Medulla oblongata (tissue), 1 donor: ENCODE data around the gene ATP9B.
"Not testable (repeated sequence)": the region's sequence is repeated elsewhere in the genome, so short reads cannot be mapped to it uniquely, and the experiment has no call there.

Experiments used
- DNase-seq: peaks from one replicate; pipeline ENCODE4 v3.0.0-alpha.2; 2015; ENCODE audit errors: extremely low spot score

Gene ATP9B

DNA sequence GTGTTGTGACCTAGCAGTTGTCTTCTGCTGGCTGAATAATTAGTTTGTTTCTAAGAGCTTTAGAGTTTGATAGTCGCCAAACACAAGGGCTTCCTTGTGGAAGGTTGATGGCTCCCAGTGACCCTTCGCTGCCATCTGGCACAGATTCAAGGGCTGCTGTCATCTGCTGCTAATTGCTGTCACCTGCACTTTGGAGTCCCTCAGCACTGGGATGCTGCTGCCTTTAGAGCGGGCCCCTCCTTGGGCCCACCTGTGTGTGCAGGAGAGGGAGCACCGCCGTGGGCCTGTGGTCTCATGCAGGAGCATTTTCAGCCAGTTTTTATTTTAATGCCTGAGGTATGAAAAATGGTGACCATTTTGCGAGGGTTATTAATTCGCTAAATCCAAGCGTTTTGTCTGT lies 172.6 kb downstream of the ATP9B start:
- no peak for DNase-seq

DNA sequence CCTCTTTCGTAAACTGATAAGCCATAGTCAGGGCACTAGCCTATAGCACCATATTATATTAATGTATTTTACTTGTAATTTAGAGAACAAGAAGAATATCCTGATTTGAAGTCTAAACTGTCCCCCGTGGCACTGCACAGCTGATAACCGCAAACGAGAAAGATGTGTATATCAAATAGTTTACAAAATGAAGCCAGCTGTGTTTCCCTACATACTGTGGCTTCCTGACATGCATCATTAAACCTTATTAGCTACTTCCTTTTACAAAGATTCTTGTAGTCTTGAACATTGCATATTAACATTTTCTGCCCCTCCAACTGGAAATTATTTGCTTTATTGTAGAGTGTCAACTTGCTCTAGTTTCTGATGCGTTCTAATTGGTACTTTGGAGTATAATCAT lies 173.1 kb downstream of the ATP9B start:
- DNase-seq: no peak

DNA sequence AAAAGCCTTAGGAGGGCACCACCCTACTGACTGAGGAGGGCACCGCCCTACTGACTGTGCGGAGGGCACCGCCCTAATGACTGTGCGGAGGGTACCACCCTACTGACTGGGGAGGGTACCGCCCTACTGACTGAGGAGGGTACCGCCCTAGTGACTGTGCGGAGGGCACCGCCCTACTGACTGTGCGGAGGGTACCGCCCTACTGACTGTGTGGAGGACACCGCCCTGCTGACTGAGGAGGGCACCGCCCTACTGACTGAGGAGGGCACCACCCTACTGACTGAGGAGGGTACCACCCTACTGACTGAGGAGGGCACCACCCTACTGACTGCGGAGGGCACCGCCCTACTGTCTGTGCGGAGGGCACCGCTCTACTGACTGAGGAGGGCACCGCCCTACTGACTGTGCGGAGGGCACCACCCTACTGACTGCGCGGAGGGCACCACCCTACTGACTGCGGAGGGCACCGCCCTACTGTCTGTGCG lies 176.4 kb downstream of the ATP9B start:
- no peak for DNase-seq

DNA sequence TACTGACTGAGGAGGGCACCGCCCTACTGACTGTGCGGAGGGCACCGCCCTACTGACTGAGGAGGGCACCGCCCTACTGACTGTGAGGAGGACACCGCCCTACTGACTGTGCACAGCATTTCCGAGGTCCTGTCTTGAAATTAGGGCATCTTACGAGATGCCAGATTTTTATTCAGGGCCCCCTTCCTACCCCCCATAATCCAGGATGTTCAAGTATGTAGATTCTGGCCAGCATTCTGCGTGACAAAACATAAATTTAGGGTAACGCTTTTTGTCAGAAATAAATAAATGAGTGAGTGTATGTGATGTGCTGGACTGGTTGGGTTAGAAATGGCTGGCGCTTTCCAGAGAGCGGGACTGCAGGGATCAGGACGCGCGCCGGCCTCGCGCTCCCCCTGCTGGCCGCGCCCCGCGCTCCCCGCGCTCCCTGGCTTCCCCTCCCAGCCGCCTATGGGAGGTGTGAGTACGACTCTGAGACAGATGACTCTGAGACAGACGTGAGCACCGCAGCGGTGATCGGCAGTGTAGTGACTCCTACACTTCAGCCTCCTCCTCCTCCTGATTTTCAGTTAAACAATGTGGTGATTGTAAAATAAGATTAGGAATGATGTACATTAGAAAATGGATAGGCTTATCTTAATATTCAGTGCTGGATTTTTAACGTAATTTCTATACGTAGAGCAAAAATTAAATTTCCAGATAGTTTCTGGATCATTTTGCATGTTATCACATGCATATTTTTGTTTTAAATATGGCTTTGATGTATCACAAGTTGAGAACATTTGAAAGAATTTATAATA lies 177.3 kb downstream of the ATP9B start:
- peak; percentile 85 for DNase-seq

DNA sequence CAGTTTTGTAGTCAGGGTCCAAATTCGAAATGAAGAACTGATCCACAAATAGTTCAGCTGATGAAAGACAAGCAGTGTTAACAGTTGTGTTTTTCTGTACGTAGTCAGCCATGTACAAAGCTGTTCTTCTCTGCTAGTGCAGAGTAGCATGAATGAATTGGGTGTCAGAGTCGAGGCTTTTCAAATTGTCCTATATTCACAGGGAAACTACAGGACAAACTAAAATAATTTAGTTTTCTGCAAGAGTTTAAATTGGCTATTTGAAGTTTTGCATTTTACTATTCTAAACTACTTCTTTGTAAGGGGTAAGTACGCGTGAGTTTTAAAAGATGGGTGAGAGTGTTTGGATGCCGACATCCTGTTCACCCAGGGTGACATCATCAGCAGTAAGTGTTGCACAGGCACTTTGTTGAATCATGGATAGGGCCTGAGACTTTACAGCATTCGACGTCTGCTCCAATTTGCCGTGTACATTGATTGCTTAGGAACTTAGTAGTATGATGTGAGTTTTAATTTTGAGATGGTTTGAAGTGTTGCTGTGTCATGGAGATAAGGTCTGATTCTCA lies 179.4 kb downstream of the ATP9B start:
- DNase-seq: peak; percentile 48

DNA sequence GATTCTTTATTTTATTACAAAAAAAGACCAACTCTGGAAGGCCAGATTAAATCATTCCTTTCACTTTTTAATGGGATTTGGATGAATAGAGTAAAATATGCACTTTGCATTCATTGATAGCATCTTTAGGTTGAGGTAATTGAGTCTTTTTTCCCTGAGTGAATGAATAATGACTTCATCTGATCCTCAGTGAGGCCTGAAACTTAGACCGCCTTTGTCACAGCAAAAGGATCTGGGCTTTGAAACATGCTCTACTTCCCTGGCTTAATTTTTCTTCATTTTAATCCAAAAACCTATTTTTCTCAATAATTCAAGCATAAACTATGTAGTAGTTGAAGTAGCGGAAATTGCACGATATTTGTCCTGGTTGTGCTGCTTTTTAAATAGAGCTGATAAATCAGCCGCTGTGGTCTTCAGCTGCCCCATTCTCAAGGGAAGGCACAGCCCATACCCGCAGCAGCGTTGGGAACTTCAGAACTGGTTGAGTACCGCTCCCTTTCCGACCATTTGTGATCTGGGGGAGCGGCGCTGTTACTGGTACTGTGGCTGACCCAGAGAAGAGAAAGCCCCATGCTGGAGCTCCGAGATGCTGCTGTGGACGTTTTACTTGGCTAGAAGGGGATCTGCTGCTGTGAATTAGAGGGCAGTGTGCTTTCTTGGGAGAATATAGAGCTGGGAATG lies 181.2 kb downstream of the ATP9B start:
- peak; percentile 47 for DNase-seq

DNA sequence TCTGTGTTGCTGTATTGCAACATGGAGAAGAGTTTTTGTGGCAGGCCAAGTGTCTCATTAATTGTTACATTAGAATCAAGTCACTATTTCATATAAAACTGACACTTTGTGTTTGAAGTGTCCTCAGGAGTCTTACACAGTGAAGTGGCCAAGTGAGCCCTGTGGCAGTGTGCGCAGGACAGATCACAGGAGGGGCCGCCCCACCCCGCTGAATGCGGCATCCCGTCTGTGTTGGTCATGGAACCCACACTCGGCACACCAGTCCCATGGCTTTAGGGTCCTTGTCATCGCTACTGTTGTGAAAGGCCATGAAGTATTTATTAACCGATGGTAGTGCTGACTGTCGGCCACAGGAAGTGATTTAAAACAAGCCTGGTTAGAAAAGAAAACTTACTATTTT lies 181.8 kb downstream of the ATP9B start:
- no peak for DNase-seq

DNA sequence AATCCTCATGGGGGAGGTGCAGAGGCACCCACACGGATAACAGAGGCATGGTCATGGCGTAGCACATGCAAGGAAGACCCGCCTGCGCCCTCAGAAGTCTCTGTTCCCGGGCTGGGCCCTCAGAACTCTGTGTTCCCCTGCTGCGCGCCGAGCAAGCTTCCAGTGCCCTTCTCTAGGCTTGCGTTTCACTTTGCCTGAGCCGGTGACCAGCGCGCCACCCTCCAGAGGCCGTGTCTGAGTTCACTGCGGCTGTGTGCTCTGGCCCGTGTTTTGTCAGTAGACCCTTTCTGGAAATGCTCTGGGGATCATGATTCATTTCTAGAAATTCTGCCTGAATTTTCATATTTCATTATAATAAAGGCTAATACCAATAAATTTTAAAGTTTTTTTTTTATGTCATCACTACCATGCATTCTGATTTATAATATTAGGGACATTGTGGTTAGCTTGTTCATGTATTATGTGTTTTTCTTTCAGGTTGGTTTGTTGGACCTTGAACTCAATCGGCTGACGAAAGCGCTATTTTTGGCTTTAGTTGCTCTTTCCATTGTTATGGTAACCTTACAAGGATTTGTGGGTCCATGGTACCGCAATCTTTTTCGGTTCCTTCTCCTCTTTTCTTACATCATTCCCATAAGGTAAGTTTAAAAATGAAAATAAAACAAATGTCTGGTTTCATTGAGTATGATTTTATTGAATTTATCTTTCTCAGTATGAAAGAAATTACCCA lies 183.9 kb downstream of the ATP9B start:
- no peak for DNase-seq

DNA sequence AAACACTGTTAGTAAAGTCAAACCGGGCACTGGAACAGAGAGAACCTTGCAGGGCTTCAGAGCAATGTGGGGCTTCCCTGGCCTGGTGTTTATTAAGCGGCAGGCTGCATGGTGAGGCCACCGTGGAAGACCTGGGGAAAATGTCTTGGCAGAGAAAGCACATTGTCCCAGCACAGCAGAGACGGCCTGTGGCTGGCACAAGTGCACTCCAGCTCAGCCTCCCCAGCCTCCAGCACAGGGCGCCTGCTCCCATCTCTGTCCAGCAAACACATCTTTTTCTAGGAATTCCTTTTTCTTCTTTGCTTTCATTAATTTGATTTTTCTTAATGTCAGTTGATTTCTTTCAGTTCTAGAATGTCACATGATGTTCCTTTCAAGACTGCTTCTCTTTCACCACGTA lies 188.3 kb downstream of the ATP9B start:
- DNase-seq: peak; percentile 74

DNA sequence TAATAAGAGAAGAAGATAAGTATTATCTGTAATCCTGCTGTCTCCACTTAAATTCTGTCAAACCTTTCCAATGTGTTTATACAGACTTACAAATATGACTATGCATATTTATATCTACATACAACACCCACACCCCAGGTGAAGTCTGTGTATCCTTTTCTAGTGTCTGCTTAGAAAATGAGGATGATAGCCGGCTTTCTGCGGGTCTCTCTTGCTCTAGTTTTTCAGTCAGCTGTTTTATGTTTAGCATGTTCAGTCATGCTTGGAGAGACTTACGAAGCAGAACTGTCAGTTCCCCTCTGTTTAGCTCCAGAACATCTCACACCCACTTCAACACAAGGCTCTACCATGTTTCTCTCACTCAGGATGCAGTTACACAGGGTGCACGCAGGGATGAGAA lies 189.3 kb downstream of the ATP9B start:
- no peak for DNase-seq

DNA sequence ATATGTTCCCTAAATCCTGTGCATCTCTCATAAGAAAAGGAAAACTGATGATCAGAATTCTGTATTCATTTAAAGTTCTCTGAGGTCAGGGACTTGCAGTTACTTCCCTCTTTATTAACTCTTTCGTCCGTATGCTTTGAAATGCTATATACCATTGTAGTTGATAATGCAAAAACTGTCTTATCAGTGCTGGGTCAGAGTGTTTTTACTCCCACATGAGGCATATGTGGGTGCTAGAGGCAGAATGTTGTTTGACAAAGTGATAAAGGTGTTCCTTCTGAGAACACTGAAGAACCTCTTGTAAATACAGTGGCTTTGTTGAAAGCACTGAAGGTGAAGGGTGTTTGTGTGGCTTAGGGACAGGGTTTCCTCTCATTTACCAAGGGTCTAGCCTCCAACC lies 190.0 kb downstream of the ATP9B start:
- DNase-seq: no peak

DNA sequence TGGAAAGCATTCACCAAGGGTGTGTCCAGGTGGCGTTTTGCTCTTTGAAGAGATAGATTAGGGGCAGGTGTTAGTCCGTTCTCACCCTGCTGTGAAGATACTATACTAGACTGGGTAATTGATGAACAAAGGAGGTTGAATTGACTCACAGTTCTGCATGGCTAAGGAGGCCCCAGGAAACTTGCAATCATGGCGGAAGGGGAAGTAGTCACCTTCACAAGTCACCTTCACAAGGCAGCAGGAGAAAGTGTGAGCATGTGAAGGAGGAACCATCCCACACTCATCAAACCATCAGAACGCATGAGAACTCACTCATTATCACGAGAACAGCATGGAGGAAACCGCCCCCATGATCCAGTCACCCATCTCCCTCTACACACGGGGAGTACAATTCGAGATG lies 190.8 kb downstream of the ATP9B start:
- no peak for DNase-seq

DNA sequence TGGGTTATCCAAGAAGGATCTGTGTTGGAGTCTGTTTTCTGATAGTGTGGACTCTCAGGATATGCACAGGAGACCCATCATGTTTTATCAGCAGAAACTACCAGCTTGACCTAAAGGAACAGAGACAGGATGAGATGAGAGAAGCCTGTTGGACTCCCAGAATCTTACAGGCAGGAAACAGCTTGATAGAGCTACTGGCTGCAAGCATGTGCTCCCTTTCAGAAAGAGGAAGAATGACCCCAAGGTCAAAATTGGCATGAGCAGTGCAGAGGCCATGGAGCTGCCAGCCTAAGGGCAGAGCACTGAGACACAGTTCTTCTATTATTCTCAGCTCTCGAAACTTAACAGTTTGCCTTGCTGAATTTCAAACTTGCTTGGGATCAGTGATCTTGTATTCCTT lies 191.3 kb downstream of the ATP9B start:
- DNase-seq: peak; percentile 50

DNA sequence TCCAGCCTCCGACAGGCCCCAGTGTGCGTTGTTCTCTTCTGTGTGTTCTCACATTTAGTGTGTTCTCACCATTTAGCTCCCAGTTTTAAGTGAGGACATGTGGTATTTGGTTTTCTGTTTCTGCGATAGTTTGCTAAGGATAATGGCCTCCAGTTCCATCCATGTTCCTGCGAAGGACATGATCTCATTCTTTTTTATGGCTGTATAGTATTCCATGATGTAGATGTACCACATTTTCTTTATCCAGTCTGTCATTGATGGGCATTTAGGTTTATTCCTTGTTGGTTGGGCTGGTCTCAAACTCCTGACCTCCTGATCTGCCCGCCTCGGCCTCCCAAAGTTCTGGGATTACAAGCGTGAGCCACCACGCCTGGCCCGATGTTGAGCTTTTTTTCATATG lies 195.9 kb downstream of the ATP9B start:
- not testable (repeated sequence) for DNase-seq

DNA sequence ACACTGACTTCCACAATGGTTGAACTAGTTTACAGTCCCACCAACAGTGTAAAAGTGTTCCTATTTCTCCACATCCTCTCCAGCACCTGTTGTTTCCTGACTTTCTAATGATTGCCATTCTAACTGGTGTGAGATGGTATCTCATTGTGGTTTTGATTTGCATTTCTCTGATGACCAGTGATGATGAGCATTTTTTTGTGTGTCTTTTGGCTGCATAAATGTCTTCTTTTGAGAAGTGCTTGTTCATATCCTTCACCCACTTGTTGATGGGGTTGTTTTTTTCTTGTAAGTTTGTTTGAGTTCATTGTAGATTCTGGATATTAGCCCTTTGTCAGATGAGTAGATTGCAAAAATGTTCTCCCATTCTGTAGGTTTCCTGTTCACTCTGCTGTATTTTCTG lies 202.6 kb downstream of the ATP9B start:
- DNase-seq: not testable (repeated sequence)

DNA sequence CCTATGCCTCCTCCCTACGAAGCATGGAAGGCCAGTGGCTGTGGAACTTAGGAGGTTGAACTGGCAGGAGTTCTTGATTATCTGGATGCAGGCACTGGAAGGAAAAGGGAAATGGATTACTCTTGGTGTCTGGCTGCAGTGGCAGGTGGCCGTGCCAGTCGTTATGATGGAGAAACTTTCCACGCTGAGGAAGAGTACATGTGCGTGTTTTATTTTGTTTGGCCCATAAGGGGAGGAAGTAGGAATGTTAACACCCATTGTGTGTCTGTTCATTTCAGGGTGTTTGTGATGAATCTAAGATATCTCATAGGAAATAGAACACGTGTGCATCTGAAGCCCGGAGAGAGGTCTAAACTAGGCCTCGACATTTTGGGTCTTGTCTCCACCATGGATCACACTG lies 203.7 kb downstream of the ATP9B start:
- DNase-seq: no peak

DNA sequence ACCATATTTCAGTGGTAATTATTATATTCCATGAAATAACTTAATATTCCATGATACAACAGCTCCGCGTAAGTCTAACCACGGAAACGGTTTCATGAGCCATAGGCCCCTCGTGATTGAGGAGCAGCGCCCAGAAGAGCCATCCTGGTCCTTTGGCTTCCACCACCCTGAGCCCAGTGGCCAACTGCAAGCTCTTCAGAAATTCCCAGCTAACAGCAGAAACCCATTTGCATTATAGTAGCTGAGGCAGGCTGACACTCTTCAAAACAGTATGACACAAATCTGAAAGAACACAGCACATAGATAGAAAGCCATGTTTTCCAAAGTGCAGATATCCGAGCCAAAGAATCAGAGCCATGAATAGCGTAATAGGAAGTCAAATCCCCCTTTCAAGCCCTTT lies 205.6 kb downstream of the ATP9B start:
- DNase-seq: no peak

DNA sequence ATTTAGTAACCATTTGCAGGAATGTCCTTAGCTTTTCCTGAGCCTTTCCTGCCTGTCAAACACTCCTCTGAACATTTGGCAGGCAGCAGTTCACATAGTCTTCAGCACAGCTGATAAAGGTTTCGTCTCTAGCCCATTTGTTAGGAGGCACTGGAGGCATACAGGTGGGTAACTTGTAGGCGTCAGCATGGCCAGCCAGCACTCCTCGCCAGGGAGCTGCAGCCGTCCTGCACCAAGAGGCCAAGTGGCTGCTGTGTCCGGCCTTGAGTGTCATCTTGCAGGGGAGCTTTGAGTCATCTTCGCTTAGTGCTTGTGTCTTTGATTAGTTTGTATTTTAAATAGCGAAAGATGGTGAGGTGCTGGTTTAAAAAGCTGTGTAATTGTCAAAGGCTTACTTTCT lies 206.3 kb downstream of the ATP9B start:
- DNase-seq: no peak

DNA sequence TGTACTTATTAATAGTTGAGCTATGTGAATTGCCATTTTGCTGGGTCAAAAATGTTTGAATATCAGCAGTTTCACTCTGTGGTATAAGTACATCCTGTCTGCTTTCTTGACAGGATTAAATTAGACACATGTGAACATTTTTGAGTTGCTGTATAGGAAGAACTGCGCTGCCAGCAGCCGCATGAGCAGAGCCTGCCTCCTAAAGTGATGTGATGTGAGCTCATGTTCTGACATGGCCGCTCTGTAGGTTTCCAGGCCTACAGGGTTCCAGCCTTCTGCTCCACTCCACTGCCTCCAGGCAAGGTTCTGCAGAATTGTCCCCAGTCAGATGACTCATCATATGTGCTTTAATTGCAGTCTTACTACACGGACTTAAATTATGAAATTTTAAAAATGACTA lies 206.8 kb downstream of the ATP9B start:
- no peak for DNase-seq

DNA sequence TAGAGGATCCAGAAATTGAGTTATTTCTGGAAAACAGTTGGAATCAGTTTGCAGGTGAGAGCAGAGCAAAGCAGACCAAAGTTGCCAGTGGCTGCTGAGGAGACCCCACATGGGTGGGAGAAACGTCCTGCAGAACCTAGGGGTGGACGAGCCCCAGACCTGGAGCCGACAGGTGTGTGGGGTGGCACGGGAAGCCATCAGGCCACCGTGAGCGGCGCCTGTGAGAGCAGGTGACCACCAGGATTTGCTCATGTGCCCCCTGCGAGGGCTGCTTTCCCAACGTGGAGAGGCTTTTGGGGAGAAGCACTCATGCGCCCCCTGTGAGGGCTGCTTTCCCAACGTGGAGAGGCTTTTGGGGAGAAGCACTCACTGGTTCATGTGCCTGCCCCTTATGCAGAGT lies 209.7 kb downstream of the ATP9B start:
- no peak for DNase-seq

DNA sequence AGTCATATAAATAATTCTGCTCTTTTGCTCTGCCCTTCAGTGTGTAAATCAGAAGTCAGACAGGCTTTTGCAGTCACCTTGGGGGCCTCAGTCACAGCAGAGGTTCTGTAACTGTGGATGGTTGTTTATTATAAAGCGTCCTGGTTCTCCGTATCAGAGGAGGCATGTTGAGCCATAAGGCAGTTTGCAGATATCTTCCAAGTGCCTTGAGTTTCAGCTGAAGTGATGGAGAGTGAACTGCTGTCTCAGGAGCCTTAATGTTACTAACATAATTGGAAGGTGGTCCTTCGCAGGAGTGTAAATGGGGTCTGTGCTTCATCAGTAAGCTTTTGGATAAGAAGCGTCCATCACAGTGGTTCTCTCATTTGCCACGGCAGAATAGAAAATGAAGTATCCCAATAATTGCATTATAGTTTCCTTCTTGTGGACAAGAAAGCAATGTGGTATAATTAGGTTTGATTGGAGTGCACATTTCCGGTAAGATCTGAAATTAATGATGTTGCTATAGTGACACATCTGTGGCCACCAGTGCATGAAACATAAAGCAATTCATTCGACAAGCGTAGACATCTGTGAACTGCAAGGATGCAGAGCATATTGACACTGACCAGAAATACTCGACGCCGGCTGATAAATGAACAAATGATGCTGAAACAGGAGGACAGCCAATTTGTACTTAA lies 214.1 kb downstream of the ATP9B start:
- DNase-seq: no peak

DNA sequence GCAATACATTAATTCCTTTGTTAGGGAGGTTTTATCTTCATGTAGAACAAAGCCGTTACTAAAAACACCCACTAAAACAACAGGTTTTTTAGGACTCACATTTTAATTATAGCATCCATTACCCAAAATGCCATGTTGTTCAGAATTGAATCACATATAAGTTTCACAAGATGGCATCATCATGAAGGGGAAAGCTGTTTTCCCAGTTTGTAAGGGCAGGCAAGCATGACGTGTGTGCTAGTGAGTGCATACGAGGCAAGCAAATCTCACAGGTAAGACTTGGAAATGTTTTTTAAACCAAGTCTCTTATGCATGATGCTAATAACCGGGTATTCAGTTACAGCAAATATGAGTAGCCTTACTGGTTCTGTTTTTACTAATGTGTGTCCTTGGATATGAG lies 214.7 kb downstream of the ATP9B start:
- DNase-seq: no peak
